Measurements from ENCODE around the gene KCNJ6. TPM values are rescaled to one million over a fixed set of nuclear protein-coding genes. Genes with fewer than 3 reads are reported as not detected.

The KCNJ6 gene
- total RNA-seq, 1 donor from 2014 or later, result not detected

DNA sequence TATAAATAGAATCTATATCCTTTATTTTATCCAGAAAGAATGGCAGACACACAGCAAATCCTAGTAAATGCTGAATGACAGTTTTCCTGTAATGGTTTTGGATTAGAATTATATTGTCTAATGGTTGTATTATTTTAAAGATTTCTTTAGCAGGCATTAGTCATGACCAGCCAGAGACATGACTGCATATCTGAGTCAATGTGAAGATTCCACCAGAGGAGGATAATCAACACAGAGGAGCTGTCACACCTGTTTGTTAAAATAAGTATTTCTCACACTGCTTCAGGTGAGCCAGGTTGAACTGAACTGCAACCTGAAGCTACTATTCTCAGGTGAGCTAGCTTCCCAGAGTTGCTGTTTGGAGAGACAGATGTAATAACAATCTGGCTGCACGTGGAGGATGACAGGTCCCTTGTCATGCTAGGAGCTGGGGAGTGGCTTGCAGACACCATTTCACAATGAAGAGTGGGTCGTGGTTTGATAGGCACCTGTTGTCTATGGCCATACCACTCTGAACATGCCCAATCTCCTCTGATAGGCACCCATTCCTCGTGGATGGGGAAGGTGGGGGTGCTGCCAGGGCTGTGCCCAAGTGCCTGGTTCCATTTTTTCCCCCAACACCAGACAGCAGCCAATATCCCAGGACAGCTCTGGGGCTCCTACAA is 94.3 kb downstream of the KCNJ6 start:
- no peak overlapping the region for H3K4me3 Mint-ChIP-seq
- no peaks in the 10 kb centered on the region for H3K79me2 ChIP-seq (ENCODE audit: low read depth)
- no peaks in the 10 kb centered on the region for H3K9me3 ChIP-seq (ENCODE audit: low read depth)
- peaks cover 12% of the 10 kb centered on the region for H3K4me1 ChIP-seq
- peaks cover 2% of the 10 kb centered on the region for H3K36me3 Mint-ChIP-seq
- no peaks in the 10 kb centered on the region for H3K36me3 ChIP-seq
- no peak overlapping the region for H3K27ac ChIP-seq
- no peak for TF ChIP-seq EZH2 (IDR thresholded peaks at IDR 0.05)
- H3K4me1 Mint-ChIP-seq, result peaks cover 61% of the 10 kb centered on the region
- no peak for DNase-seq (ENCODE audit: low spot score)
- H3F3A ChIP-seq (ENCODE audit: low read depth), result no peaks in the 10 kb centered on the region
- H3K9me3 Mint-ChIP-seq, result peaks cover 15% of the 10 kb centered on the region
- no peak overlapping the region for H3K4me3 ChIP-seq
- H2AFZ ChIP-seq (replicated peaks), result no peak overlapping the region
- peaks cover 7% of the 10 kb centered on the region for H3K27me3 Mint-ChIP-seq (ENCODE audit: insufficient read depth, low read depth)
- H3K27ac Mint-ChIP-seq, result no peak overlapping the region
- no peak overlapping the region for H3K4me2 ChIP-seq
- no peaks in the 10 kb centered on the region for H3K27me3 ChIP-seq
- no peaks in the 10 kb centered on the region for H4K20me1 ChIP-seq (ENCODE audit: low read depth)
- H3K9ac ChIP-seq, result no peak overlapping the region

- H2AFZ ChIP-seq (replicated peaks), result no peak overlapping the region
- Mint-ChIP-seq H3K36me3 (peaks cover 2% of the 10 kb centered on the region), H3K27ac (no peak overlapping the region), H3K4me3 (no peak overlapping the region), H3K27me3 (ENCODE audit: insufficient read depth, low read depth) (peaks cover 7% of the 10 kb centered on the region), H3K9me3 (peaks cover 15% of the 10 kb centered on the region), H3K4me1 (peaks cover 64% of the 10 kb centered on the region)
- no peak overlapping the region for H3K4me2 ChIP-seq
- H3K4me1 ChIP-seq, result peaks cover 8% of the 10 kb centered on the region
- H4K20me1 ChIP-seq (ENCODE audit: low read depth), result no peaks in the 10 kb centered on the region
- no peak overlapping the region for H3K9ac ChIP-seq
- no peak overlapping the region for H3K27ac ChIP-seq
- H3K79me2 ChIP-seq (ENCODE audit: low read depth), result no peaks in the 10 kb centered on the region
- TF ChIP-seq EZH2phosphoT487 (IDR thresholded peaks at IDR 0.05) (no peak), EZH2 (IDR thresholded peaks at IDR 0.05) (no peak)
- TF ChIP-seq, protein P1, sequence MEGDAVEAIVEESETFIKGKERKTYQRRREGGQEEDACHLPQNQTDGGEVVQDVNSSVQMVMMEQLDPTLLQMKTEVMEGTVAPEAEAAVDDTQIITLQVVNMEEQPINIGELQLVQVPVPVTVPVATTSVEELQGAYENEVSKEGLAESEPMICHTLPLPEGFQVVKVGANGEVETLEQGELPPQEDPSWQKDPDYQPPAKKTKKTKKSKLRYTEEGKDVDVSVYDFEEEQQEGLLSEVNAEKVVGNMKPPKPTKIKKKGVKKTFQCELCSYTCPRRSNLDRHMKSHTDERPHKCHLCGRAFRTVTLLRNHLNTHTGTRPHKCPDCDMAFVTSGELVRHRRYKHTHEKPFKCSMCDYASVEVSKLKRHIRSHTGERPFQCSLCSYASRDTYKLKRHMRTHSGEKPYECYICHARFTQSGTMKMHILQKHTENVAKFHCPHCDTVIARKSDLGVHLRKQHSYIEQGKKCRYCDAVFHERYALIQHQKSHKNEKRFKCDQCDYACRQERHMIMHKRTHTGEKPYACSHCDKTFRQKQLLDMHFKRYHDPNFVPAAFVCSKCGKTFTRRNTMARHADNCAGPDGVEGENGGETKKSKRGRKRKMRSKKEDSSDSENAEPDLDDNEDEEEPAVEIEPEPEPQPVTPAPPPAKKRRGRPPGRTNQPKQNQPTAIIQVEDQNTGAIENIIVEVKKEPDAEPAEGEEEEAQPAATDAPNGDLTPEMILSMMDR (IDR thresholded peaks at IDR 0.05), result no peak
- no peaks in the 10 kb centered on the region for H3K9me3 ChIP-seq (ENCODE audit: low read depth)
- no peak overlapping the region for H3K4me3 ChIP-seq
- no peaks in the 10 kb centered on the region for H3F3A ChIP-seq (ENCODE audit: low read depth)
- H3K27me3 ChIP-seq, result no peaks in the 10 kb centered on the region
- no peaks in the 10 kb centered on the region for H3K36me3 ChIP-seq
- DNase-seq (ENCODE audit: low spot score), result no peak
These were observed 95.2 kb downstream of the KCNJ6 start for GRCh38 chr21:37821092-37821491.

GRCh38 chr21:37819372-37819771 is 96.9 kb downstream of the KCNJ6 start:
- no peaks in the 10 kb centered on the region for H3F3A ChIP-seq (ENCODE audit: low read depth)
- H4K20me1 ChIP-seq (ENCODE audit: low read depth), result no peaks in the 10 kb centered on the region
- H3K36me3 ChIP-seq, result no peaks in the 10 kb centered on the region
- H3K36me3 Mint-ChIP-seq, result no peaks in the 10 kb centered on the region
- peaks cover 8% of the 10 kb centered on the region for H3K4me1 ChIP-seq
- no peak overlapping the region for H2AFZ ChIP-seq (replicated peaks)
- H3K27me3 Mint-ChIP-seq (ENCODE audit: insufficient read depth, low read depth), result peaks cover 10% of the 10 kb centered on the region
- peaks cover 65% of the 10 kb centered on the region for H3K4me1 Mint-ChIP-seq
- TF ChIP-seq, protein P1 (IDR thresholded peaks at IDR 0.05), result no peak
- TF ChIP-seq EZH2 (IDR thresholded peaks at IDR 0.05) (no peak), EZH2phosphoT487 (IDR thresholded peaks at IDR 0.05) (no peak)
- H3K27ac ChIP-seq, result no peak overlapping the region
- H3K9ac ChIP-seq, result no peak overlapping the region
- H3K27ac Mint-ChIP-seq, result peak overlapping the region; percentile 40
- H3K4me3 ChIP-seq, result no peak overlapping the region
- H3K9me3 ChIP-seq (ENCODE audit: low read depth), result no peaks in the 10 kb centered on the region
- H3K9me3 Mint-ChIP-seq, result peaks cover 8% of the 10 kb centered on the region
- no peak for DNase-seq (ENCODE audit: low spot score)
- H3K79me2 ChIP-seq (ENCODE audit: low read depth), result no peaks in the 10 kb centered on the region
- no peak overlapping the region for H3K4me2 ChIP-seq
- no peaks in the 10 kb centered on the region for H3K27me3 ChIP-seq
- peak overlapping the region; percentile 57 for H3K4me3 Mint-ChIP-seq

GRCh38 chr21:37817242-37817641 is 99.0 kb downstream of the KCNJ6 start:
- Histone ChIP-seq H3K9ac (no peak overlapping the region), H4K20me1 (ENCODE audit: low read depth) (no peaks in the 10 kb centered on the region), H3K4me2 (no peak overlapping the region), H3K79me2 (ENCODE audit: low read depth) (no peaks in the 10 kb centered on the region), H3K36me3 (no peaks in the 10 kb centered on the region), H3K27ac (no peak overlapping the region), H3K9me3 (ENCODE audit: low read depth) (no peaks in the 10 kb centered on the region), H3F3A (ENCODE audit: low read depth) (no peaks in the 10 kb centered on the region), H3K4me1 (peaks cover 8% of the 10 kb centered on the region), H3K27me3 (no peaks in the 10 kb centered on the region), H2AFZ (replicated peaks) (no peak overlapping the region), H3K4me3 (no peak overlapping the region)
- H3K27me3 Mint-ChIP-seq (ENCODE audit: insufficient read depth, low read depth), result peaks cover 7% of the 10 kb centered on the region
- no peak for TF ChIP-seq EZH2 (IDR thresholded peaks at IDR 0.05)
- H3K9me3 Mint-ChIP-seq, result peaks cover 21% of the 10 kb centered on the region
- H3K27ac Mint-ChIP-seq, result peak overlapping the region; percentile 16
- no peak for DNase-seq (ENCODE audit: low spot score)
- H3K4me1 Mint-ChIP-seq, result peaks cover 51% of the 10 kb centered on the region
- H3K36me3 Mint-ChIP-seq, result no peaks in the 10 kb centered on the region
- H3K4me3 Mint-ChIP-seq, result no peak overlapping the region
